Measurements from ENCODE around the gene NFIX. TPM values are rescaled to one million over a fixed set of nuclear protein-coding genes. Genes with fewer than 3 reads are reported as not detected.

Gene NFIX
- total and polyA plus RNA-seq, 2 donors (not counting 3 experiments of a cell fraction or from before 2014, with no cell fraction given): 9.8 to 37.7 TPM

GRCh38 chr19:13017306-13018034, 22.2 kb downstream of the NFIX start:
- peaks cover 16% of the 10 kb centered on the region for H3K4me1 ChIP-seq (ENCODE audit: control insufficient read depth, extremely low read depth, insufficient read depth, low read length)
- CTCF ChIA-PET: interaction anchor here (1.1 to 1.7 kb wide), 6 partner anchors 9 to 43 kb away, joined by 3 to 12 read pairs (median 6); no protein-coding TSS in a partner anchor
- dilution Hi-C loops (cut with MboI; ENCODE audit: extremely low pct_ligation_motif_present, low sequenced_read_pairs) (no loop called here), intact Hi-C loops (cut with micrococcal nuclease) (no loop called here)
- no peaks in the 10 kb centered on the region for H3K9me1 ChIP-seq (replicated peaks; ENCODE audit: control insufficient read depth, extremely low read depth, insufficient read depth, low read length)
- H3K79me2 ChIP-seq (ENCODE audit: control insufficient read depth, insufficient read depth, low read length): no peaks in the 10 kb centered on the region
- H3K9me3 ChIP-seq (replicated peaks; ENCODE audit: control insufficient read depth, insufficient read depth, low read length): no peaks in the 10 kb centered on the region
- no peak overlapping the region for H2AFZ ChIP-seq (ENCODE audit: low read depth, low read length)
- POLR2A ChIA-PET: no interaction called here
- H3K9ac ChIP-seq (replicated peaks; ENCODE audit: extremely low read depth, insufficient read depth, low read length): no peak overlapping the region
- DNase-seq (ENCODE audit: low read depth, low spot score): no peak
- no peak overlapping the region for H3K4me2 ChIP-seq (ENCODE audit: insufficient read depth, low read length)
- H3K36me3 ChIP-seq (ENCODE audit: control insufficient read depth in 2 of 2, extremely low read depth in 1 of 2, insufficient read depth in 2 of 2, low read length in 2 of 2): no peaks in the 10 kb centered on the region
- no TSS peak for BruUV-seq (replicated peaks)
- no peak overlapping the region for H3K27ac ChIP-seq (ENCODE audit: insufficient read depth, low read depth, low read length)
- H4K20me1 ChIP-seq (replicated peaks; ENCODE audit: control insufficient read depth, extremely low read depth, insufficient read depth, low read length): no peaks in the 10 kb centered on the region
- no peak overlapping the region for H3K4me3 ChIP-seq (replicated peaks in 1 of 3; ENCODE audit: insufficient read depth in 1 of 3, low read depth in 1 of 3, low read length in 3 of 3)
- no peak for FAIRE-seq
- TF ChIP-seq CTCF (IDR thresholded peaks at IDR 0.05; ENCODE audit: extremely low read depth in 1 of 2, insufficient read depth in 1 of 2, low read depth in 1 of 2, low read length in 2 of 2) (no peak), FOS (IDR thresholded peaks at IDR 0.05; ENCODE audit: borderline replicate concordance, insufficient read depth, low read length) (no peak), MYC (IDR thresholded peaks at IDR 0.05; ENCODE audit: low read depth, low read length) (no peak), MAX (IDR thresholded peaks at IDR 0.05; ENCODE audit: insufficient read depth, insufficient read length) (no peak), GATA2 (IDR thresholded peaks at IDR 0.05; ENCODE audit: insufficient read depth, insufficient read length, low read depth, low read length) (no peak), JUN (IDR thresholded peaks at IDR 0.05; ENCODE audit: borderline replicate concordance, insufficient read depth, insufficient read length, low read depth) (no peak), POLR2AphosphoS5 (IDR thresholded peaks at IDR 0.05; ENCODE audit: insufficient read depth, low read depth, low read length) (no peak), POLR2A (IDR thresholded peaks at IDR 0.05; ENCODE audit: low read depth, low read length) (no peak), EZH2 (IDR thresholded peaks at IDR 0.05; ENCODE audit: borderline replicate concordance, low read depth, low read length, severe bottlenecking) (no peak)
- peaks cover 0 to 3% of the 10 kb centered on the region in 2 experiments for H3K27me3 ChIP-seq (ENCODE audit: control insufficient read depth in 2 of 2, insufficient read depth in 2 of 2, low read length in 2 of 2)

All from endothelial cell of umbilical vein (primary cell).